GM18498 (cell line): ENCODE results near the gene IQCM.

Source experiments
- ATAC-seq: cut with Tn5 transposase; IDR thresholded peaks from one replicate; pipeline ENCODE4 v1.9.1; 2021; ENCODE audit warnings: mild to moderate bottlenecking, moderate library complexity; ENCODE audit not compliant: unreplicated experiment

Gene IQCM

GRCh38 chr4:149784018-149784417, 31.6 kb downstream of the IQCM start:
- no peak for ATAC-seq

GRCh38 chr4:149781150-149781549, 34.5 kb downstream of the IQCM start:
- ATAC-seq = no peak

GRCh38 chr4:149768477-149768876, 47.2 kb downstream of the IQCM start:
- no peak for ATAC-seq

DNA sequence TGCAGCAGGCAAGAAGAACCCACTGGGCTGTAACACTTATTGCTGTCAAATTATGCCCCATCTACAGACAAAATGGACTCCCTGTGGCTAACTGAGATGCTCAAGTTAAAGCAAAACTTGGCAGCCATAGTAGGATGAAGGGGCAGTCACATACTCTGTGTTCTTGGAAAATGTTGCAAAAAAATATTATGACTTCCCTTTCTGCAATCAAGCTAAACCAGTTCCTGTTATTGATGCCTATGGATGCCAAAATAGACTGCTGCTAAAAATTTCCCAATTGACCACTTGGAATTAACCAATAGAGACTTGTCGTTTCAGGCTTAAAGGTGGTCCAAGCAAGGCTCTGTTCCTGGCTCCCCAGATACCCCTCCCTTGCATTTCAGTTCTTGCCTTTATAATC, 49.5 kb downstream of the IQCM start:
- ATAC-seq = no peak

- no peak for ATAC-seq
Measured at GRCh38 chr4:149765630-149766029, 50.0 kb downstream of the IQCM start.

GRCh38 chr4:149755969-149756368, 59.7 kb downstream of the IQCM start:
- no peak for ATAC-seq

DNA sequence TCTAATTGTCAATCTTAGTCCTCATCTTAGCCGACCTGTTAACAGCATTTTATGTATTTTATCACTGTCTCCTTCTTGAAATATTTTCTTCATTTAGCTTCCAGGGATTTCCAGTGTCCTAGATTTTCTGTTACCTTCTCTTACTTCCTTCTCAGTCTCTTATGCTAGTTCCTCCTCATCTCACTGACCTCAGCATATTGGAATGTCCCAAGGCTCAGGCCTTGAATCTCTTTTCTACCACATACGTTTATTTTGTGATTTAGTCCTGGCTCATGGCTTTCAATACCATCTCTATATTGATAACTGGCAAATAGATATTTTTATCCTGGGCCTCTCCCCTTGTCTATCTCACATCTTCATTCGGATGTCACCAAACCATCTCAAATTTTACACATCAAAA, 61.1 kb downstream of the IQCM start:
- ATAC-seq = no peak

DNA sequence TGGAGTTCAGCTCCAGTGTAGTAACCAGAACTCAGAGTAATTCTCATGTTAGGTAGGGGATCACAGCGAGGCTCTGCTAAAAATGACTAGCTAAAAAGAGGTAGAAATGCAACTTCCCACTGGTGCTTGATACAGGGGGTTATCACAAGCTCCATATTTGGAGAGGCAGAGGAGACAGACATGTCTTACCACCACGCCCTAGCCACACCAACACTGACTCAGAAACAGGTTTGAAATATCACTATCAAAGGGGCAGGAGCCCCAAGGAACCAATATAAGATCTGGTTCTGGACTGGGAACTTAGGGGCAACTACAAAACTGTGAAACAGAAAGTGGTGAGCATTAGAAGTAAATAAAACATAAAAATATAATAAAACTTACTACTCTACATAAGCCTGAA, 62.9 kb downstream of the IQCM start:
- ATAC-seq = no peak

DNA sequence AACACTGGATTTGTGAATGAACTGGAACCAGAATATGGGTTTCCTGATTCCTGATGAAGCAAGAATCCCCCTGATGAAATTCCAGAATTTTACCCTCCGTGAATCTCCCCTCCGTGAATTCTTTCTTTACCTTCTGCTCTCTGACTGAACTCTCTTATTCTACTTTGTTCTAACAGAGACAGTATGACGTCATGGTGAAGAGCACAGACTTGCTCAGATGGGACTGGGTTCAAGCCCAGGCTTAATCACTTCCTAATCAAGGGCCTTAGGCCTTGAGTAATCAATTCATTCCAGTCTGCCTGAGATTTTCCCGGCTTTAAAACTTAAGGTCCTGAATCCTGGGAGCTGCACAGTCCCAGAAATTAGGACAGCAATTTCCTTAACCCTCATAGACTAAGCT, 64.5 kb downstream of the IQCM start:
- ATAC-seq = no peak

- ATAC-seq = no peak
Measured at GRCh38 chr4:149749784-149750183, 65.9 kb downstream of the IQCM start.

DNA sequence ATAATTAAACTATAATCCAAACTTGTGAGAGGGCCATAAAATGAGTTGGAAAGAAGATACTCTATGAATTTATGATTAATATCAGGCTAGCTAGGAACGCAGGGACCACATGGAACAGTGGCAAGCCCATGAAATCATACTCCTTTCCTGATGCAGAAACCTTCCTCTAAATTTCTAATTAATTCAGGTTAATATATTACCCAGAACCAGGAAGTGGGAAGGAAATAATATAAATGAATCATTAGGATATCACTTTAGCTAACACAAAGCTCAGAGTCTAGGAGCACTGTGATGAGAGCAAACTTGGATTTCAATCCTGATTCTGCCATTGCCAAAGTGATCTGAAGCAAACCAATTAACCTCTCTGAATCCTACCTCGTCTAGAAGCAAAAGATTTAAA, 68.0 kb downstream of the IQCM start:
- no peak for ATAC-seq

GRCh38 chr4:149746276-149746675, 69.4 kb downstream of the IQCM start:
- ATAC-seq = no peak

DNA sequence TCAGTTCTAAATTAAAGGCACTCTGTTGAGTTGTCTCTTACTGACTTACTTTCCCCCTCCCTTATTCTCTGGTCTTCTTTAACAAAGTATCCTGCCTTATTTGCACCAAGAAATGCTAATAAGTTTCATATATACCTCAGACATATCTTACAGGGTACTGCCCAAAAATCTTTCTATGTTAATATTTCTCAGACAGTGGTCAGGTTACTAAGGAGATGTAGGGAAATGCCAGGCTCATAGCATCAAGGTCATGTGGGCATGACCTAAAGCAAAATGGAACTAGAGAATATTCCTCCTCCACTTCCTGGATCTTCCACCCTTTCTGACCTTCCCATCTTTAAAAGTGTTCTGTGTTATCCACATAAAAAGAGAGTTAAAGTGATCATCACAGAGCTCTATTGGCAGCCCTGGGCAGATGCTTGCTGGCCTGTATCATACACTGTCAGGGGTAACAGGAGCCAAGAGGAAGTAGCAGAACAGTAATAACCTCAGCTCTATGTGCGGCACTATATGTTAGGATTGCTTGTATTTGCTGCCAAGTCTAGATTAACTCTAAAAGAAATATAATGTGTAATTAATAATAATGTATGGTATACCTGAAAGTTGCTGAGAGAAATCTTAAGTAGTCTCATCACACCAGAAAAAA, 74.3 kb downstream of the IQCM start:
- no peak for ATAC-seq

DNA sequence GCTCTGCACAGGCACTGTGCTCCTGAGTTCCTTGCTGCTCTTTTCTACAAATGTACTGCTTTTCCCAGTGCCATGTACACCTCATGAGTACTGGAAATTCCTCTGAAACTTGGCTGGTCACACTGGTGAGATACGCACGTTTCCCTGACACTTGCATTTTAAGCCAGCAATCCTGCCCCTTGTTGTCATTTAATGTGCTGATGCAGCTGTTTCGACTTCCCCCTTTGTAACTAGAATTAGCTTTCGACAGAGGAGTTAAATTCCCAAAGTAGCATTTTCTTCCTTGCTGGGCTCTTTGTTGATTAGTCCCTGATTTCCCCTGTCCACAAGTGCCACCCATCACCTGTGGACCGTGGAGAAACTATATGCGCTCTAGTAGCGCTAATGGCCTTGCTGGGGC, 77.5 kb downstream of the IQCM start:
- no peak for ATAC-seq

DNA sequence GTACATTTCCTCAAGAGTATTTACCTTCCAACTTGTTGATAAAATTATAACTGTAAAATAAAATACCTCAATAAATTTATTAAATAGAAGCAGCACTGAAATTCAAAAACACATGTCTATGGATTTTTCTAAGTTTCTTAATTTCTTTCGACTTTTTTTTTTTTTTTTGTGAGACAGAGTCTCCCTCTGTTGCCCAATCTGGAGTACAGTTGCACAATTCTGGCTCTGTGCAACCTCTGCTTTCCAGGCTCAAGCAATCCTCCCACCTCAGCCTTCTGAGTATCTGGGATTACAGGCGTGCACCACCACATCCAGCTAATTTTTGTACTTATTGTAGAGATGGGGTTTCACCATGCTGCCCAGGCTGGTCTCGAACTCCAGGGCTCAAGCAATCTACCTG, 79.8 kb downstream of the IQCM start:
- no peak for ATAC-seq

GRCh38 chr4:149728444-149728843, 87.2 kb downstream of the IQCM start:
- ATAC-seq = no peak

DNA sequence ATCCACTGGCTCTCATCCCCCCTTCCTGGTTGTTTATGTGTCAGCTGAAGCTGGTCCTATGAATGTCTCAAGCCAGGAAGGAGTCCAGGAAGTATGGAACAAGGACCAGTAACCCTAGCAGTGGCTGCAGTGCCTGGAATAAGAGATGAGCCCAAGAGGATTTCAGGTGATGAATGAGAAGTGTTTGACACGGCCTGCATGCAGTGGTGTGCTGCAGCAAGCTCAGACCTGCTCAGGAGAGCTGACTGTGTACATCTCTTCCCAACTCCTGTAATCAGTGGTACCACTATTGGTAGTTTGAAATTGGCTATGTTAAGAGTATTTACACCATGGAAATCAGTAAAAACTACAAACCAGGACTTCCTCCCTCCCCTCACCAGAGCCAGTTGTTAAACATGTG, 88.0 kb downstream of the IQCM start:
- no peak for ATAC-seq

GRCh38 chr4:149723065-149723464, 92.6 kb downstream of the IQCM start:
- ATAC-seq = no peak

GRCh38 chr4:149719806-149720205, 95.8 kb downstream of the IQCM start:
- peak; percentile 57 for ATAC-seq

DNA sequence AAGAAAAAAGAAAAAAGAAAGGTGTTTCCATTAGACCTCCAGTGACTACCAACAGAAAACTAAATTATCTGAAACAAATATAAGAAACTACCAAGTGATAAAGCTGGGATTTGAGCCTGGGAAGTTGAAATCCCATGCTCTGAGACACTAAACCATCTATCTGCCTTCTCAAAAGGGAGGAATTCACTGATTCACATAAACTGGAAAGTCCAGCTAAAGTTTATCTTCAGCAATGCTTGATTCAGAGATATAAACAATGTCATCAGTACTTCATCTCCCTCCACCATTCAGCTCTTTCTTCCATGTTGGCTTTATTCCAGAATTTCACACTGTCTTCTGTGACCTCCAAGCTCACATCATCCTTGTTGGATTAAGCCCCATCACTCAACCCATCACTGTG, 96.3 kb downstream of the IQCM start:
- ATAC-seq = no peak

DNA sequence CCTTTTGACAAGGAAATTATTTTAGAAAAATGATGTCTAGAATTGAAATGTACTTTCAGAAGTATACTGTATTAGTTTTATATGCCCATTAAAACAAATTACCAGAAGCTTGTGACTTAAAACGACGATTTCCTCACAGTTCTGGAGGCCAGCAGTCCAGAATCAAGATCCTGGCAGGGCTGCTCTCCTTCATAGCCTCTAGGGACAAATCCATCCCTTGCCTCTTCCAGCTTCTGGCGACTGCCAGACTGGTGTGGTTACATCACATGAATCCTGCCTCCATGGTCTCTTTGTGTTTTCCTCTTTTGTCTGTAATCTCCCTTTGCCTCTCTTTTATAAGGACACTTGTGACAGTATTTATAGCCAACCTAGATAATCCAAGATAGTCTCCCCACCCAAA, 97.1 kb downstream of the IQCM start:
- ATAC-seq = no peak

DNA sequence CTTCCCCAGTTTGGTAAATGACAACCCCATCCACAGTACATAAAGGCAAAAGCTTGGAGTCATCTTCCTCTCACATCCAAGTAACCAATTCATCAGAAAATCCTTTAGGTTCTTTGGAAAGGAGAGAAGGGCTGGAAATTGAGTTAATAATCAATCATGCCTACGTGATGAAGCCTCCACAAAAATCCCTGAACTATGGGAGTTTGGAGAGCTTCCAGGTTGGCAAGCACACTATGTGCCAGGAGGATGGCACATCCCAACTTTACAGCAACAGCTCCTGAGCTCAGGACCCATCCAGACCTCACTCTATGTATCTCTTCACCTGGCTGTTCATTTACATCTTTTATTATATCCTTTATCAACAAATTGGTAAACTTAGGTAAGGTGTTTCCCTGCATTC, 98.9 kb downstream of the IQCM start:
- ATAC-seq = no peak

GRCh38 chr4:149715822-149716585, 99.6 kb downstream of the IQCM start:
- ATAC-seq = no peak
